Measurements from ENCODE around the gene DPP3.

DPP3 gene

DNA sequence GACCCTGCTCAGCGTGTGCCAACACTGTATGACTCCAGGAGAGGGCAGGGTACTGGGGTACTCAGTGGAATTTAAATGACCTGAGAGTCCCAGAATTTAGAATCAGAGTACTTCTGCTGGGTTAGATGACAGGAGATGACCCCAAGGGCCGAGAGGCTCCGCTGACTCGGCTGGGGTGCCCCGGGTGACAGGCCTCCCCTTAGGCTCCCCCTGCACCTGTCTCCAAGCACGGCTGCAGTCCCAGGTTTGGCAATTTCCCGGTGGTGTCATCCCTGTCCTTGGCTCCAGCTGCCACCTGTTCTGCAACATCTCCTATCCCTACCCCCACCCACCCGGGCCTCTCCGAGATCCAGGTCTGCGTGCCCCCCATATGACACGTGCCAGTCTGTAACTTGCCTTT, 67.8 kb downstream of the DPP3 start:
- H3K4me3 ChIP-seq (replicated peaks in 1 of 2; ENCODE audit: low read depth in 2 of 2, low read length in 2 of 2) = no peak overlapping the region
- TF ChIP-seq, protein P1, sequence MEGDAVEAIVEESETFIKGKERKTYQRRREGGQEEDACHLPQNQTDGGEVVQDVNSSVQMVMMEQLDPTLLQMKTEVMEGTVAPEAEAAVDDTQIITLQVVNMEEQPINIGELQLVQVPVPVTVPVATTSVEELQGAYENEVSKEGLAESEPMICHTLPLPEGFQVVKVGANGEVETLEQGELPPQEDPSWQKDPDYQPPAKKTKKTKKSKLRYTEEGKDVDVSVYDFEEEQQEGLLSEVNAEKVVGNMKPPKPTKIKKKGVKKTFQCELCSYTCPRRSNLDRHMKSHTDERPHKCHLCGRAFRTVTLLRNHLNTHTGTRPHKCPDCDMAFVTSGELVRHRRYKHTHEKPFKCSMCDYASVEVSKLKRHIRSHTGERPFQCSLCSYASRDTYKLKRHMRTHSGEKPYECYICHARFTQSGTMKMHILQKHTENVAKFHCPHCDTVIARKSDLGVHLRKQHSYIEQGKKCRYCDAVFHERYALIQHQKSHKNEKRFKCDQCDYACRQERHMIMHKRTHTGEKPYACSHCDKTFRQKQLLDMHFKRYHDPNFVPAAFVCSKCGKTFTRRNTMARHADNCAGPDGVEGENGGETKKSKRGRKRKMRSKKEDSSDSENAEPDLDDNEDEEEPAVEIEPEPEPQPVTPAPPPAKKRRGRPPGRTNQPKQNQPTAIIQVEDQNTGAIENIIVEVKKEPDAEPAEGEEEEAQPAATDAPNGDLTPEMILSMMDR (IDR thresholded peaks at IDR 0.05; ENCODE audit: low read depth, low read length) = no peak
- no peak for DNase-seq (ENCODE audit: low read depth in 2 of 2)

DNA sequence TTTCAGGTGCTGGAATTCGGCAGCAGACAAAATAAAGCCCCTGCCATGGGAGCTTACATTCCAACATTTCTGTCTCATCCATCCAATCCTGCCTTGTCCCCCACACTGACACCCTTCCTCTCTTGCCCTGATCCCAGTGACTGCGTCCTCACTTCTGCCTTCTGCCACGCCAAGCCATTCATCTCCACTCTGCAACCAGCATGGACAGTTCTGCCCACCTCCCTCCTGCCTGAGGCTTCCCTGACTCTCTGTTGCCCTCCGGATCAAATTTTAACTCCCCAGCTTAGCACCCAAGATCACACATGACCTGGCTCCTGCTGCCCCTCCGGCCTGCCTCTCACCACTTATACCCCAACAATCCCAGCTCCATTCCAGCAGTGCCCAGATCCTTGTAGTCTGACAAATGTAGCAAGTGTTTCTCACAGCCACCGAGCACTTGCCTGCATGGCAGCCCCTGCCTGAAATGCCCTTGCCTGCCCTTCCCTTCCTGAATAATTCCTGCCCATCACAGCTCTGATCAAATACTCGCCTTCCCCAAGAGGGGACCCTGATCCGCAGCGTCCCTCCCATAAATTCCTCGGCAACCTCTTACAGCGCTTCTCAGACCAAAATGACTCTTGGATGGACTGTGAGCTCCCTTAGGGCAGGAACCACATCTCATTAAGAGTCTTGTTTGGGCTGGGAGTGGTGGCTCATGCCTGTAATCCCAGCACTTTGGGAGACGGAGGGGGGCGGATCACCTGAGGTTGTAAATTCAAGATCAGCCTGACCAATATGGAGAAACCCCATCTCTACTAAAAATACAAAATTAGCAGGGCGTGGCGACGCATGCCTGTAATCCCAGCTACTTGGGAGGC, 68.8 kb downstream of the DPP3 start:
- TF ChIP-seq, protein P1 (IDR thresholded peaks at IDR 0.05; ENCODE audit: low read depth, low read length) = no peak
- no peak overlapping the region for H3K4me3 ChIP-seq (replicated peaks in 1 of 2; ENCODE audit: low read depth in 2 of 2, low read length in 2 of 2)
- DNase-seq (ENCODE audit: low read depth in 2 of 2) = no peak

DNA sequence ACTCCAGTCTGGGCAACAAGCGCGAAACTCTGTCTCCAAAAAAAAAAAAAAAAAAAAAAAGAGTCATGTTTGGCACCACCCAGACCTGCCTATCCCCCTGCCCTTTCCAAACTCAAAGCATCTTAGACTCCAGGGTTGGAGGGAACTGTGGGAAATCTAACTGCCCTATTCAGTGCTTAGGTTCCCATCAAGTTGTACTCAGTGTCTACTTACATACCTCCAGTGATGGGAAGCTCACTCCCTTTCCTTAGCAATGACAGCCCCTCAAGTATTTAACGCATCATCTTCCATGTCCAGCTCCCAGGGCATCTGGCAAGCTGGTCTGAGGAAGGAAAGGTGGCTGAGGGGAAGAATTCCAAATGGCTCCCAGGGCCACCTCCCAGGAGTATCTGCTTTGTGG, 69.5 kb downstream of the DPP3 start:
- H3K4me3 ChIP-seq (replicated peaks in 1 of 2; ENCODE audit: low read depth in 2 of 2, low read length in 2 of 2) = no peak overlapping the region
- TF ChIP-seq, protein P1 (IDR thresholded peaks at IDR 0.05; ENCODE audit: low read depth, low read length) = no peak
- DNase-seq (ENCODE audit: low read depth in 2 of 2) = no peak

DNA sequence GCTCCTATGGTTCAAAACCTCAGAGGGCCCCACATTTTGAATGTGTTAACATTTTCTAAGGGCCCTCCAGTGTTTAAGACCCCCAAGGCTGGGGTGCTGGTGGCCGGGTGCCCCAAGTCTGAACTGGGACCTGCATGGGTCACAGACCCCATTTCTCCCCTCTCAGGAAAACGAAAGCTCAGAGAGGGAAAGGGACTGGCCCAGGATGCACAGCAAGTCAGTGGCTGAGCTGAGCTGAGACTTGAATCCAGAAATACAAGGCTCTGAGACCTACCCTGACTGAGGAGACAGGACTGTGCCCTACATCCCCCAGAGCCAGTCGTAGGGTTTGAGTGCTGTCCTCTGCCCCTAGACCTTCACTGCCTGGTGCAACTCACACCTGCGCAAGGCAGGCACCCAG, 70.7 kb downstream of the DPP3 start:
- no peak for DNase-seq (ENCODE audit: low read depth in 2 of 2)
- TF ChIP-seq, protein P1 (IDR thresholded peaks at IDR 0.05; ENCODE audit: low read depth, low read length) = no peak
- H3K4me3 ChIP-seq (replicated peaks in 1 of 2; ENCODE audit: low read depth in 2 of 2, low read length in 2 of 2) = no peak overlapping the region

DNA sequence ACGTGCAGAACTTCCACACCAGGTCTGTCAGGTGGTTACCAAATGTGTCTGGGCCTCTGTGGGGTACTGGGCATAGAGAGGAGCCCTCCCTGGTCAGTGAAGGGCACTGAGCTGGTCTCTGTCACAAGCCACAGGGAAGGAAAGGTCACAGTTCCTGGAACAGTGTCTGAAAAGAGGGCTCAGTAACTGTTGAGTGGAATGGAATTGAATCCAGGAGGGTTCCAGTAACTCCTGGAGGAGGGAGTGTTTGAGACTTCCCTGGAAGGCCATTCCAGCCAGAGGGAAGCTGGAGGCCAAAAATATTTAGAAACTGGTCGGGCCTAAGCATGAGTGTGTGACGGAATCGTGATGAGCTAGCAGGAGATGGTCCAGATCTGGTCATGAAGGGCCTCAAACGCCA, 74.4 kb downstream of the DPP3 start:
- TF ChIP-seq, protein P1 (IDR thresholded peaks at IDR 0.05; ENCODE audit: low read depth, low read length) = no peak
- H3K4me3 ChIP-seq (replicated peaks in 1 of 2; ENCODE audit: low read depth in 2 of 2, low read length in 2 of 2) = no peak overlapping the region
- no peak for DNase-seq (ENCODE audit: low read depth in 2 of 2)

DNA sequence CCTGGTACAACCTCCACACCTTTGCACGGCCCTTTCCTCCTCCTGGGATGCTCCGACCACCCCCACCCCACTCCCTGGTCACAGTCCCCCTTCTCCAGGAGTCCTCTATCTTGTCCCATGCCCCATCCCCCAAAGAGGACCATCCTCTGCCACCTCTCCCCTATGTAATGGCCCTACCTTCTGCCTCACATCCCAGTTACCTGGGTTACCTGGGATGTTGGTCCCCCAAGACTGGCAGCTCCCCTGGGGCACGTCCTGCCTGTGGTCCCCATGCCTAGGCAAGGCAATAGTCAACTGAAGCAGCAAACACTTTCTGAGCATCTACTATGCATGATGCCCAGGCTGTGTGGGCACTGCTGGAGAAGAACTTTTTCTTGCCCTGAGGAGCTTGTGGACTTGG, 75.2 kb downstream of the DPP3 start:
- no peak for DNase-seq (ENCODE audit: low read depth in 2 of 2)
- TF ChIP-seq, protein P1 (IDR thresholded peaks at IDR 0.05; ENCODE audit: low read depth, low read length) = no peak
- H3K4me3 ChIP-seq (replicated peaks in 1 of 2; ENCODE audit: low read depth in 2 of 2, low read length in 2 of 2) = no peak overlapping the region
